AG09319 (cell line): ENCODE data around the gene PDXP.
"Not testable (repeated sequence)": the region's sequence is repeated elsewhere in the genome, so short reads cannot be mapped to it uniquely, and the experiment has no call there.

ENCODE experiments used
- DNase-seq: peaks from one replicate; pipeline ENCODE4 v3.0.0-alpha.2; 2010; ENCODE audit warnings: low read depth; ENCODE audit errors: extremely low read depth
- CTCF ChIP-seq: IDR thresholded peaks from 2 replicates; pipeline ENCODE4 v1.5.1; 2011; ENCODE audit warnings: low read depth, mild to moderate bottlenecking, inconsistent platforms, low read length, moderate library complexity

PDXP gene, protein sequence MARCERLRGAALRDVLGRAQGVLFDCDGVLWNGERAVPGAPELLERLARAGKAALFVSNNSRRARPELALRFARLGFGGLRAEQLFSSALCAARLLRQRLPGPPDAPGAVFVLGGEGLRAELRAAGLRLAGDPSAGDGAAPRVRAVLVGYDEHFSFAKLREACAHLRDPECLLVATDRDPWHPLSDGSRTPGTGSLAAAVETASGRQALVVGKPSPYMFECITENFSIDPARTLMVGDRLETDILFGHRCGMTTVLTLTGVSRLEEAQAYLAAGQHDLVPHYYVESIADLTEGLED

GRCh38 chr22:37658133-37659065 lies at the start of gene PDXP:
TSS of gene PDXP (plus strand) at chr22:37658723. CDS start at chr22:37658783, 60 bp downstream.
- TF ChIP-seq CTCF, result no peak
- DNase-seq, result peak; percentile 100

- DNase-seq, result no peak
- no peak for TF ChIP-seq CTCF
These were observed 49.0 kb upstream of the PDXP start for GRCh38 chr22:37609240-37610152.

- not testable (repeated sequence) for DNase-seq
These were observed 48.4 kb upstream of the PDXP start for GRCh38 chr22:37610153-37610475.

GRCh38 chr22:37610480-37611129 lies 47.9 kb upstream of the PDXP start:
- no peak for DNase-seq
- TF ChIP-seq CTCF, result no peak

DNA sequence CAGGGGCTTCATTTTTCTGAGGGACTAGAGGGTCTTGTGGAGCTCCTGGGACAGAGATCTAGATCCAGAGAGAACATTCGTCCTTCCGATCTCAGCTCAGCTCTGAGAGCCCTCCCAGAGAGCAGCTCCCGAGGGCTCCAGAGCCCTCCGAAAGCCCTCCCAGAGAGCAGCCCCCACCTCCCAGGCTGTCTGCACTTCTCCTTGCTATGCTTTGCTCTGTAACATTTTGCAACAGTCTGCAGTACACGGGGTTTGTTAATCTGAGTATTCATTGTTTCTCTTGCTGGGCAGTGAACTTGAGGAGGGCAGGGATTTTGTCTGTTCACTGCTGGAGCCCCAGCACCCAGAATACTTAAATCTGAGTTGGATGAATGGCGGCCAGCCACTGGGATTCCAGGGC lies 47.3 kb upstream of the PDXP start:
- no peak for TF ChIP-seq CTCF
- no peak for DNase-seq

DNA sequence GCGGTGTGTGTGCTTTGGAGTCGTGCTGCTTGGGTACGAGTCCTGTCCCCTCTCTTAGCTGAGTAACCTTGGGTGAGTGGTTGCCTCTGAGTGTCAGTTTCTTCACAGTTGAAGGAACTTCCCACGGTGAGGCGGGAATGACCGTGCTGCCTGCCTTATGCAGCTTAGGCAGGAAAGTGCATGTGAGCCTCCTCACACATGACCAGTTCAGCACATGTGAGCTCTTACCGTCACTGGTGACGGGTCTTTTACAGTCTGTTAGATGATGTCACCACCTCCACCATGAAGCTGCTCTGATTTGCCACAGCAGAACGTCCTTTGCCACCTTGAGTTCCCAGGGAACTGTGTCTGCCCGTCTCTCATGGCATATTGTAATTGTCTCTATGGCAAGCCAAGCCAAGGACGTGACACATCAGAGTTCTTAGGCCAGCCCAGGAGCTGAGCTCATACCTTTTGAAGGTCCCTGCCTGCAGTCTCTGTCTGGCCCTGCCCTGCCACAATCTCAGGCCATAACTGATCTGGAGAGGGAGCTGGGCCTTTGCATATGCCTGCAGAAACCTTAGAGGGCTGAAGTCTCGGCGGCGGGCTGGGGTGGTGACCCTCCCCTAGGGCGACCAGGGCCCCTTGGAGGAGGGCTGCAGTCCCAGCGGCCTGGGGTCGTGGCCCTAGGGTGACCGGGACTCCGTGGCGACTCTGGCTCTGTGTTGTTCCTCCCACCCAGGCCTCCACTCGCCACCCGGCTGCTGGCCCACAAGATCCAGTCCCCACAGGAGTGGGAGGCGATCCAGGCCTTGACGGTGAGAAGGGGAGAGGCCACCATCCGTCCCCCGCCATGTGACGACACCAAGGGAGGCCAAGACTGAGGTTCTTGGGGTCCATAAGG lies 42.1 kb upstream of the PDXP start:
- DNase-seq, result no peak
- no peak for TF ChIP-seq CTCF
